Measurements from ENCODE around the gene SPATA2L.
"Not testable (repeated sequence)": the region's sequence is repeated elsewhere in the genome, so short reads cannot be mapped to it uniquely, and the experiment has no call there.

Gene SPATA2L

GRCh38 chr16:89689621-89690020 is 11.9 kb downstream of the SPATA2L start:
- DNase-seq (ENCODE audit: low spot score), result not testable (repeated sequence)

GRCh38 chr16:89689142-89689541 is 12.4 kb downstream of the SPATA2L start:
- DNase-seq (ENCODE audit: low spot score), result no peak

DNA sequence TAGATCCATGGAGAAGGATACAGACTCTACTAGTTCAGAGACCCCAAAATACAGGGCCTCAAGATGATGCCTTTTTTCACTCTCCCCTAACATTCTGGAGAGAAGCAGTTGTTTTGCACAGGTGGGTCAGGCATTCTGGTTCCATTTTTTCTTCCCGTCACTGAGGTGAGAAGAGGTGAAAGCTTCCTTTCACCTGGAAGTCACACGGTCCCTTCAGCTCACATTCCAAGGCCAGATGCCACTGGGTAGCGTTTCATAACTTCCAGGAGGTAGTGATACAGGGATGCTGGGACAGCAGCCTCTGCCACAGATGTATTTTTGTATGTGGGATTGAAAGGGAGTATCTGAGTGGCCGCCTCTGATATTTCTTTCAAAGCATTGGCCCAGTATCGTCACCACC is 13.1 kb downstream of the SPATA2L start:
- DNase-seq (ENCODE audit: low spot score), result no peak

DNA sequence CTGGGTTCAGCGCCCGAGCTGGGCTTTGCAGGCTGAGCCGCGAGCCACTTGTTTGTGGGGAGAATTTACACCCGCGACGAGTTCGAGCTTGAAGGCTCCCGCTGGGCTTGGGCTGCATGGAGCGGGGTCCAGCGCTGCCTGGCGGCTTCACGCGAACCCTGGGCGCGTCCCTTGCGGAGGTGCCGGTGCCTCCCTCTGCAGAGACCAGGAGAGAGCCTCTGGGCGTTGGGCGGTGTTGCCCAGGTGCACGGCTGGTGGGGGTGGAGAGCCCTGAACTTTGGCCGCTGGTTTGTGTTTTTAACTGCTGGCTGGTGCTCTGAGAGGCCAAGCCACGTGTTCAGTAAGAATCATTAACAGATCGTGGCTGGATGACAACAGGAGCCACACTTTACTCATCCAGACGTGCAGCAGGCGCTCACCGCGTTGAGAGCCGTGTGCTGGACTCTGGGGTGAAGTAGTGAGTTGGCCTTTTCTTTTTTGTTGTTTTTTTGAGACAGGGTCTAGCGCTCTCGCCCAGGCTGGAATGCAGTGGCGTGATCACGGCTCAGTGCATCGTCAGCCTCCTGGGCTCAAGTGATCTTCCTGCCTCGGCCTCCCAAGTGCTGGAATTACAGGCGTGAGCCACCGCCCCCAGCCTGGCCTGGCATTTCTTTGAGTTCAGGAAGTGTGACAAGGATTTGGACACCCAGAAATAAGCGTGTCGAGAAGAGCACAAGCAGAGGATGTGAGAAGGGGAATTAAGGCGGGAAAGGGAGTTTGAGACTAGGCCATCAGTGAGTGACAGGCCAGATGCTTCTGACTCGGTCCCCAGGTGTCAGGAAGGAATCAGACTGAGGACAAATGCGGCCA is 14.2 kb downstream of the SPATA2L start:
- no peak for DNase-seq (ENCODE audit: low spot score)

- peak; percentile 83 for DNase-seq (ENCODE audit: low spot score)
Observed at GRCh38 chr16:89686520-89687091, 14.9 kb downstream of the SPATA2L start, which contains the start of gene CDK10. CDK10 (plus strand) TSS chr16:89686689; CDS start chr16:89686711, 22 bp downstream.

- DNase-seq (ENCODE audit: low spot score), result no peak
Observed at GRCh38 chr16:89685916-89686315, 15.6 kb downstream of the SPATA2L start.

DNA sequence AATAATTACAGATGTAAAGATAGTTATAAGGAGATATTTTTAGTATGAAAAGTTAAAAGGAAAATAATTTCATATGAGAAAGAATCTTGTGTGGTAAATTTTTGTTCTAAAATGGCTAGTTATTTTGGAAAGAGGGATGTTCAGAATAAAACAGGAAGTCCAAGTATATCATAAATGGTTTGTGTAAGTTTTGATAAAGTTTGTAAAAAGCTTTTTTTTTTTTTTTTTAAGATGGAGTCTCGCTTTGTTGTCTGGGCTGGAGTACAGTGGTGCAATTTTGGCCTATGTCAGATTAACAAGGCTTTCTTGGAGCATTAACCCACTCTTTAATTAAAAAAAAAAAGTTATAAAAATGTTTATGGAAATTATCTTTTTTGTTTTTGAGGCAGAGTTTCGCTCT is 23.2 kb downstream of the SPATA2L start:
- no peak for DNase-seq (ENCODE audit: low spot score)

- no peak for DNase-seq (ENCODE audit: low spot score)
Observed at GRCh38 chr16:89672177-89672941, 29.1 kb downstream of the SPATA2L start.

GRCh38 chr16:89671565-89671964 is 29.9 kb downstream of the SPATA2L start:
- DNase-seq (ENCODE audit: low spot score), result not testable (repeated sequence)

GRCh38 chr16:89670496-89671431 is 30.7 kb downstream of the SPATA2L start:
- no peak for DNase-seq (ENCODE audit: low spot score)

GRCh38 chr16:89669755-89670154 is 31.8 kb downstream of the SPATA2L start:
- no peak for DNase-seq (ENCODE audit: low spot score)

DNA sequence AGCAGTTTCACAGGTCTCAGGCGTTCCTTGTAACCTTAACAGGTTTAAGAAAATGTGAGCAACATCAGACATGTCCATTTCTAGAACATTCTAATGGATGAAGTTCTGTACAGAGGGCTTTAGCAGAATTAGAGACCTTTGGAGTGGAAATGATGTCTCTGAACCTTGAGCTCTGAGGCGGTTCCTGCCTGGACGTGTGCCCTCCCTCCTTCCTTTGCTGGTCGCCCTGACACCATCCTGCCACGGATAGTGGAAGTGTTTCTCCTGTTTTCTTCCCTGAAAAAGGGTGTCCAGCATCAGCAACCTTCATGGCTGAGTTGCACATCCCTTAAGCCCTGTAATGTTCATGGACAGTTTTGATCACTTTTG is 32.7 kb downstream of the SPATA2L start:
- no peak for DNase-seq (ENCODE audit: low spot score)

DNA sequence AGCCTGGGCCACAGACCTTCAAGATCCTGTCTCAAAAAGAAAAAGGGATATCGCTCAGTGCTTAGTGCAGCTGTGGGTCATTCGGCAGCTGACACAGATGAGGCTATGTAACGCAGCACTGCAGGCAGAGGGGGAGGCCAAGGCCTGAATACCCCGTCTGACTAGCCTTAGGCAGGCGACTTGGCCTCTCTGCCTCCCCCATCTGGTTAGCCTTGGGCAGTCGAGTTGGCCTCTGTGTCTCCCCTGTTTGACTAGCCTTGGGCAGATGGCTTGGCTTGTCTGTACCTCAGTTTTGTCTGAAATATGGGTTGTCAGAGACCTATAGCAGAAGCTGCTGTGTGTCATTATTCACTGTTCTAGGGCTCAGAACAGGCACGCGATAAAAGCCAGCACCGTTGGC is 33.9 kb downstream of the SPATA2L start:
- no peak for DNase-seq (ENCODE audit: low spot score)

GRCh38 chr16:89667000-89667399 is 34.5 kb downstream of the SPATA2L start:
- not testable (repeated sequence) for DNase-seq (ENCODE audit: low spot score)

- DNase-seq (ENCODE audit: low spot score), result not testable (repeated sequence)
Observed at GRCh38 chr16:89664238-89664637, 37.3 kb downstream of the SPATA2L start.

- DNase-seq (ENCODE audit: low spot score), result no peak
Observed at GRCh38 chr16:89661215-89661614, 40.3 kb downstream of the SPATA2L start.

GRCh38 chr16:89660146-89660545 is 41.4 kb downstream of the SPATA2L start:
- no peak for DNase-seq (ENCODE audit: low spot score)

- no peak for DNase-seq (ENCODE audit: low spot score)
Observed at GRCh38 chr16:89658221-89658879, 43.2 kb downstream of the SPATA2L start.

DNA sequence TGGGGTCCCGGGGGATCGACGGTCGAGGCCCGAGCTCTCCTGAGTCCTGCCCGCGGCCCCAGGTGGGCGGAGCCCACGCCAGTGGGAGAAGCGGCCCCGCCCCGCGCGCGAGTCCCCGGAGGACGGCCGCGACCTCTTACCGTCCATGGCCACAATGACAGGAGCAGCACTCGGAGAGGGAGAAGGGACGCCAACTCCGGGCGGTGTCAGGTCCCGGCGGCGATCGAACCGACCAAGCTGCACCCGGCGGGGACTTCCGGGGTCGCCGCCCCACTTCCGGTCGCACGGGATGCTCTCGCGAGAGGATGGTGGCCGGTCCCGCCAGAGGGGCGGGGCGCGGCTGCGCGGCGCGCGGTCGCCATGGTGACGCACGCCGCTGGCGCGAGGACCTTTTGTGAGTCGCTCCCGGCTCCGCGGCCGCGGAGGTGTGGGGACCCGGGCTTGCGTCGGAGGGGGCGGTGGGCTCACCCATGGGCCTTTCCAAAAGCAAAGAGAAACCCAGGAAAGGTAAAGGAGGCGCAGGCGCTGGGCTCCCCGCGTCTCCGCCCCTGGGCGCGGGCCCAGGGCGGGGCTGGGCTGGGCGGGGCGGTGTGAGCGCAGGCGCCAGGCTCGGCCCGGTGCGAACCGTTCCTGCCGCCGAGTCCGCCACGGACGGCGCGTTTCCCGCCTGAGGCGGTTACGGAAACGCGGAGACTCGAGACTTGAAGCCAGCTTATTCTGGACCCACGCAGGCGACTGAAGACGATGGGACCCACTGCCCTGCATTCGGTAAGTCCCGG is 43.9 kb downstream of the SPATA2L start, which contains the start of the genes CHMP1A and SPATA33:
Gene CHMP1A, minus strand, starts transcription at position 267 of the 779 bp plus-strand sequence. Its CDS starts 120 bp downstream, at position 147.
Gene SPATA33, plus strand, starts transcription at position 395 of the 779 bp plus-strand sequence. Its CDS starts 76 bp downstream, at position 471.
- peak; percentile 89 for DNase-seq (ENCODE audit: low spot score)

All from CD4-positive, alpha-beta T cell treated with Interleukin-6 at 100 ng/mL for 8 hours (primary cell).